Brain microvascular endothelial cell (primary cell): ENCODE data around the gene BACH2.

Experiments
- DNase-seq: peaks from one replicate; pipeline ENCODE4 v3.0.0-alpha.2; 2020
- H3K27ac ChIP-seq: fragments of 250-450 bp; sonication (Bioruptor Pico); 2 replicates; pipeline ENCODE4 v1.5.1; 2020; ENCODE audit warnings: mild to moderate bottlenecking, moderate library complexity
- H3K27me3 ChIP-seq: fragments of 250-450 bp; sonication (Bioruptor Pico); replicated peaks from 2 replicates; pipeline ENCODE4 v1.5.1; 2020; ENCODE audit warnings: mild to moderate bottlenecking
- H3K36me3 ChIP-seq: fragments of 250-450 bp; sonication (Bioruptor Pico); replicated peaks from 2 replicates; pipeline ENCODE4 v1.5.1; 2020; ENCODE audit warnings: mild to moderate bottlenecking
- H3K4me3 ChIP-seq: 2 replicates; pipeline ENCODE4 v1.5.1; 2011; ENCODE audit warnings: low read depth, mild to moderate bottlenecking, control low read depth, low read length, moderate library complexity
- in situ Hi-C: cut with HindIII; loops from 2 replicates; pipeline ENCODE4 v1.10.0; 2017; ENCODE audit warnings: low sequenced_read_pairs, low pct_ligation_motif_present
- TF ChIP-seq, protein P1 (sequence below): IDR thresholded peaks from 2 replicates; pipeline ENCODE4 v1.5.1; 2011; ENCODE audit warnings: low read depth, mild to moderate bottlenecking, moderate library complexity, low read length, control low read depth, inconsistent platforms; ENCODE audit errors: missing control alignments

BACH2 gene

GRCh38 chr6:90294614-90294988 is 2.0 kb downstream of the BACH2 start:
- Histone ChIP-seq H3K4me3 (peak overlapping the region; percentile 65), H3K27ac (no peak overlapping the region), H3K36me3 (no peaks in the 10 kb centered on the region), H3K27me3 (peaks cover 21% of the 10 kb centered on the region)
- TF ChIP-seq, protein P1, sequence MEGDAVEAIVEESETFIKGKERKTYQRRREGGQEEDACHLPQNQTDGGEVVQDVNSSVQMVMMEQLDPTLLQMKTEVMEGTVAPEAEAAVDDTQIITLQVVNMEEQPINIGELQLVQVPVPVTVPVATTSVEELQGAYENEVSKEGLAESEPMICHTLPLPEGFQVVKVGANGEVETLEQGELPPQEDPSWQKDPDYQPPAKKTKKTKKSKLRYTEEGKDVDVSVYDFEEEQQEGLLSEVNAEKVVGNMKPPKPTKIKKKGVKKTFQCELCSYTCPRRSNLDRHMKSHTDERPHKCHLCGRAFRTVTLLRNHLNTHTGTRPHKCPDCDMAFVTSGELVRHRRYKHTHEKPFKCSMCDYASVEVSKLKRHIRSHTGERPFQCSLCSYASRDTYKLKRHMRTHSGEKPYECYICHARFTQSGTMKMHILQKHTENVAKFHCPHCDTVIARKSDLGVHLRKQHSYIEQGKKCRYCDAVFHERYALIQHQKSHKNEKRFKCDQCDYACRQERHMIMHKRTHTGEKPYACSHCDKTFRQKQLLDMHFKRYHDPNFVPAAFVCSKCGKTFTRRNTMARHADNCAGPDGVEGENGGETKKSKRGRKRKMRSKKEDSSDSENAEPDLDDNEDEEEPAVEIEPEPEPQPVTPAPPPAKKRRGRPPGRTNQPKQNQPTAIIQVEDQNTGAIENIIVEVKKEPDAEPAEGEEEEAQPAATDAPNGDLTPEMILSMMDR = no peak
- DNase-seq = no peak
- in situ Hi-C loops = loop anchor here (25.0 kb wide), 1 partner anchor 193 kb away; no protein-coding TSS in a partner anchor

DNA sequence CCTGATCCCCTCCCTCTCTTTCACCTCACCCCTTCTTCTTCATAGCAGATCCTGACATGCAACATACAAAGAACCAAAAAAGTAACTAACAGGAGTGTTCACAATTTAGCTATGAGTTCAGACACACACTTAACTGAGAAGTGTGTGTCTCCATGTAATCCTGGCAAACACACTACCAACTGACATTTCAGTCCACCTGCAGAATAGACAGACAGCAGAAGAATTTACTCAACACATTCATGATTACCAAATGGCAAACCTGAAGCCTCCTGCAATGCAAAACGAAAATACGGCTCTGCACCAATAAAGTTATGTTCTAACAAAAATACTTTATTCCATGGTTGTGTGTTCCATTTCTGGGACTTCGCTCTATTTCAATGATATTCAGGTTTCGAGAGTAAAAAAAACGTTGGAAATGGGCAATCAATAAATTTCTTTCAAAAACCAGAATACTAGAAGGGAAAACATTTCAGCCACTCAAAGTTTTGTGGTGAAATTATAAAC is 2.6 kb downstream of the BACH2 start:
- TF ChIP-seq, protein P1 = no peak
- DNase-seq = no peak
- in situ Hi-C loops = loop anchor here (25.0 kb wide), 1 partner anchor 193 kb away; no protein-coding TSS in a partner anchor
- Histone ChIP-seq H3K4me3 (no peak overlapping the region), H3K36me3 (no peaks in the 10 kb centered on the region), H3K27ac (no peak overlapping the region), H3K27me3 (peaks cover 20% of the 10 kb centered on the region)

- Histone ChIP-seq H3K36me3 (no peaks in the 10 kb centered on the region), H3K27ac (no peak overlapping the region), H3K27me3 (peaks cover 17% of the 10 kb centered on the region), H3K4me3 (no peak overlapping the region)
- no peak for DNase-seq
- in situ Hi-C loops = loop anchor here (25.0 kb wide), 1 partner anchor 194 kb away; no protein-coding TSS in a partner anchor
- TF ChIP-seq, protein P1 = no peak
Measured at GRCh38 chr6:90293319-90293953, 3.2 kb downstream of the BACH2 start.

- in situ Hi-C loops = loop anchor here (25.0 kb wide), 1 partner anchor 196 kb away; no protein-coding TSS in a partner anchor
- H3K4me3 ChIP-seq = no peak overlapping the region
- peaks cover 14% of the 10 kb centered on the region for H3K27me3 ChIP-seq
- no peak for DNase-seq
- no peaks in the 10 kb centered on the region for H3K36me3 ChIP-seq
- TF ChIP-seq, protein P1 = no peak
- H3K27ac ChIP-seq = no peak overlapping the region
Measured at GRCh38 chr6:90291565-90291964, 5.1 kb downstream of the BACH2 start.

DNA sequence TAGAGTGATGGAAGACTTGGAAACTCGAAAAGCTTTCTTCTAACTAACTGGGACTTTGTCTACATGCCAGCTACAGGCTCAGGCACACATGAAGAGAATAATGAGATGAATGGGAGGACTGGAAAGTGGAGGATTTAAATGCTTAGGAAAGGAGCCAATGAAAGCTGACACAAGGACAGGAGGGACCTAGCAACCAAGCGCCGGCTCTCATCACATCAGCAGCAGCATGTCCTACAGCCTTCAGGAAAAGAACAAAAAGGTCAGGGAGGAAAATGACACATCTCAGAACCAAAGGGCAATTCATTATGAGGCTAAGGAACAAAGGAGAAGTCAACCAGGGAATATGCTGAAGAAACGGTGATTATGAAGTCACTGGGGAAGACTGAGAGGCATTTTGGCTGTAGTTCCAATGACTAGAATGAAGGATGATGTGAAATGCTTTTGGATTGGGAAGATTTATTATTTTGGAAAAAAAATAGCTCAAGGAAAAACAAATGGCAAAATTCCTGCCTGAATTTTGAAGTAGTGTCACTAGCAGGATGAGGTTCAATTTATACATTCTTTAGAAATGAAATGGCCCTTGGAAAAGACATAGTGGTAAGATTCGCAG is 5.7 kb downstream of the BACH2 start:
- peaks cover 14% of the 10 kb centered on the region for H3K27me3 ChIP-seq
- H3K27ac ChIP-seq = no peak overlapping the region
- in situ Hi-C loops = loop anchor here (25.0 kb wide), 1 partner anchor 196 kb away; no protein-coding TSS in a partner anchor
- H3K4me3 ChIP-seq = no peak overlapping the region
- TF ChIP-seq, protein P1 = no peak
- no peaks in the 10 kb centered on the region for H3K36me3 ChIP-seq
- no peak for DNase-seq
